Effector memory CD4-positive, alpha-beta T cell (primary cell): ENCODE results near the gene SOX6.

Experiments used
- DNase-seq, 3 donors: peaks; one replicate each; pipeline ENCODE4 v3.0.0-alpha.2; 2020
- H3K27ac ChIP-seq: 2 replicates; pipeline ENCODE4 v1.7.0; 2013; ENCODE audit warnings: mild to moderate bottlenecking, low read length, moderate library complexity; ENCODE audit not compliant: insufficient read depth, poor library complexity, severe bottlenecking
- H3K27me3 ChIP-seq: replicated peaks from 2 replicates; pipeline ENCODE4 v1.7.0; 2013; ENCODE audit warnings: mild to moderate bottlenecking, low read length; ENCODE audit not compliant: insufficient read depth, control insufficient read depth, poor library complexity, severe bottlenecking
- H3K36me3 ChIP-seq: 2 replicates; pipeline ENCODE4 v1.7.0; 2013; ENCODE audit warnings: mild to moderate bottlenecking, low read length, moderate library complexity; ENCODE audit not compliant: control insufficient read depth, insufficient read depth
- H3K4me1 ChIP-seq: 2 replicates; pipeline ENCODE4 v1.7.0; 2013; ENCODE audit warnings: low read length, mild to moderate bottlenecking; ENCODE audit not compliant: control insufficient read depth, insufficient read depth, poor library complexity, severe bottlenecking
- H3K4me3 ChIP-seq: 2 replicates; pipeline ENCODE4 v1.7.0; 2013; ENCODE audit warnings: low read length, low read depth, mild to moderate bottlenecking; ENCODE audit not compliant: insufficient read depth, poor library complexity, severe bottlenecking
- H3K9me3 ChIP-seq: 2 replicates; pipeline ENCODE4 v1.7.0; 2013; ENCODE audit warnings: mild to moderate bottlenecking, low read length, moderate library complexity; ENCODE audit not compliant: control insufficient read depth

The SOX6 gene

GRCh38 chr11:16099343-16099900, 256.9 kb downstream of the SOX6 start:
- no peaks in the 10 kb centered on the region for H3K4me1 ChIP-seq
- DNase-seq, result no peak
- H3K4me3 ChIP-seq, result no peak overlapping the region
- H3K27ac ChIP-seq, result no peak overlapping the region
- H3K27me3 ChIP-seq, result no peaks in the 10 kb centered on the region
- H3K9me3 ChIP-seq, result no peaks in the 10 kb centered on the region
- no peaks in the 10 kb centered on the region for H3K36me3 ChIP-seq

DNA sequence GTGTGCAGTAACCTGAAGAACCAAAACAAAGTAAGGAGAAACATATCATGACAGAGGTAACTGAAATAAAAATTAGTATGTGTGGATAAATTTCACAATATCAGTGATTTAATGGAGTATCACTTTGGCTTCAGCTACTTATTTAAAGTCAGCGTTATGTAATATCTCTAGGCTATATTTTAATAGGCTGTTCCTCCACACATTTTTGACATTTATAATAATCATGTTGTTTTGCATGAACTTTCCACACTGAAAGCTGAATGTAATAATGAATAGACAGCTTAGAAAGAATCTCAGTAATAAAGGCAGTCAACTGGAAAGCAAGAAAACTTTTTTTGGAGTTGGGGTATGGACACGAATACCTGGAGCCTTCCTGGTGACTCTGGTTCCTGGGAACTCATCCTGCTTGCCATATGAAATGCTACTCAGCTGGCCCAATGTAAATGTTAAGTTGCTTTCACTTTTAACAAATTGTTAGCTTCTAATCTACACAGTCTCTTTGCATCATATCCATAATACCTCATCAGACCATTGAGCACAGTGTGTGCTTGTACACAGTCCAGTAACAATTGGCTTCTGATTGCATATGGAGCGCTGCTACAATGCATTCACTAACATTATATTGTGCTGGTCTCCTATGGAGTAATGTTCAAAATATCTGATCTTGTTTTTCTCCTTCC, 257.7 kb downstream of the SOX6 start:
- no peak for DNase-seq
- H3K4me1 ChIP-seq, result no peaks in the 10 kb centered on the region
- no peak overlapping the region for H3K27ac ChIP-seq
- no peaks in the 10 kb centered on the region for H3K9me3 ChIP-seq
- H3K36me3 ChIP-seq, result no peaks in the 10 kb centered on the region
- no peak overlapping the region for H3K4me3 ChIP-seq
- H3K27me3 ChIP-seq, result no peaks in the 10 kb centered on the region

DNA sequence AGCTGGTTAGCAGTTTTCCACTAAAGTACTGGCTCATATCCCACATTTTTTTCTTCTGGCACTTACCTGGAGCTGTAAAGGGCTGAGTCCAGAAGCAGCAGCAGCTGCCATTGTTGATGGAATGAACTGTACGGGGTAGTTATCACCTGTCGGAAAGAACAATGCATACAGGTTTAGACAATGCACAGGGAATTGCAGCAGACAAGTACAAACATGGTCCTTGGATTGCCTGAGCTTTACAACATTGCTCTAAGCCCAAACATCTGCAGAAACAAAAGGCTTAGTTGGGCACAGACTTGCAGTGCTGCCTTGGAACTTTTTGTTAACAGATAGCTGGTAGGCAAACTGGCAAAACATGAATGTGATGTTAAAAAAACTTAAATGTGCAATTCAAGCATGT, 258.8 kb downstream of the SOX6 start:
- no peak for DNase-seq
- Histone ChIP-seq H3K27me3 (no peaks in the 10 kb centered on the region), H3K9me3 (no peaks in the 10 kb centered on the region), H3K36me3 (no peaks in the 10 kb centered on the region), H3K27ac (no peak overlapping the region), H3K4me3 (no peak overlapping the region), H3K4me1 (no peaks in the 10 kb centered on the region)

DNA sequence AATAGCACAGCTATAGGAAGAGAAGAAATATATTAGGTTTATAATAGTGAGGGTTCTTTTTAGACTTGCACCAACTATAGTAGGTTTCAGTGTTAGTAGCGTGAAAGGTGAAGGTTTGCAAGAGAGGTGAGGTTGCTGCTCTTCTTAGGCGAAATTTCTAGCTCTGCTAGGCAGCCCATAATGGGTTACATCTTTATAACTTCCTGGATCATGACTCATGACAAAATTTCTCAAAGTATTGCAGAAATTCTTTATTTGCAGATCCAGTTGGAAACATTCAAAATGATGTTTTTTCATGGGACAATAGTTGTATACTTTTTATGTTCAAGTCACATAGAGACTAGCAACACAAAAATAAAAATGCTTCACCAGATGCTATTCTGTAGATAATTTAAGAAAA, 260.0 kb downstream of the SOX6 start:
- H3K36me3 ChIP-seq, result no peaks in the 10 kb centered on the region
- H3K27ac ChIP-seq, result no peak overlapping the region
- no peaks in the 10 kb centered on the region for H3K27me3 ChIP-seq
- no peak overlapping the region for H3K4me3 ChIP-seq
- DNase-seq, result no peak
- H3K4me1 ChIP-seq, result no peaks in the 10 kb centered on the region
- no peaks in the 10 kb centered on the region for H3K9me3 ChIP-seq

DNA sequence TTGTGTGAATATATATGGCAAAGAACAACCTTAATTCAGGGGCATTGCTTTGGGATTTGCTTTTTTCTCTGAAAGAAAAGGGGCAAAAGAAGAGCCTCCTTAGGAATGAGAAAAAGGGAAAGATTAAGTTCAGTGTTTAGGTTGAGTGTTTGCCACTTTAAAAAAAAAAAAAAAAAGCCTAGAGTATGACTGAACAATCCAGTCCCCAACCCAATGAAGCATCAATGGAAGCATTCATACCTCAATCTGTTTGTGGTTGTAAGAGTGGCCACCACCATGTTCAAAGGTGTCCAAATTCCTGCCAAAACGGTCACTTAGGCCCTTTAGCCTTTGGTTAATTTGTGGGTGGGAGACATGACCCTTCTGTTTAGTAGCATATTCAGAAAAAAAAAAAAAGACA, 260.6 kb downstream of the SOX6 start:
- H3K9me3 ChIP-seq, result no peaks in the 10 kb centered on the region
- no peaks in the 10 kb centered on the region for H3K27me3 ChIP-seq
- no peaks in the 10 kb centered on the region for H3K36me3 ChIP-seq
- no peak overlapping the region for H3K4me3 ChIP-seq
- DNase-seq, result no peak
- no peak overlapping the region for H3K27ac ChIP-seq
- H3K4me1 ChIP-seq, result no peaks in the 10 kb centered on the region

DNA sequence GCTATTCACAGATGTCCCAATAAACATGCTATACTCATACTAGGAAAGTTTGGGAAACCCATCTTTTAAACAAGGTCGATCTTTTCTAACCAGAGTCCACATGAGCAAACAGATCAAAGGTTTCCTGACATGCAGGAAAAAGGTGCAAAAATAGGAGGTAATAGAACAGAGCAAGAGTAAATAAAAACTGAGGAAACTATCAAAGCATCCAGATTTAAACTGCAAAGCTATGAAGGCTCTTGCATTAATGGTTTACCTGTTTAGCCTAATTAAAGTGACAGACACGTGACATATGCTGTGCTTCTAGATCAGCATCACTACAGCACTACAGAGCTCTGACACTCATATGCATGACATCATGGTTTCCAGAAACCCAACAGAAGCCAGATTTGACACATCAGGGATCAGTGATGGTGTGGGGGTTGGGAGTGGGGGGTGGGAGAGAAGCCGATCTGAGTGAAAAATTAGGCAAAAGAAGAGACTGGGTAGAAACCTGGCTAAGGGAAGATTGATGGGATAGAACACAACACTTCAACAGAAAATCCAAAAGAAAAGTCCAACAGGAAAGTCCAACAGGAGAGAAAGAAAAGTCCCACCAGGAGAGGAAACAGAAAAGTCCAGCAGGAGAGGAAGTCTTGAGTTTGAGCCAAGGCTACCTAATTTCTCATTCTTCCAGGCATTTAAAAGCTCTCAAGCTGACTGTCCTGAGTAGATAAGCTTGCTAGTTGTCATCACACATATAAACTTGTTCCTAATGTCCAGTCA, 262.3 kb downstream of the SOX6 start:
- no peaks in the 10 kb centered on the region for H3K27me3 ChIP-seq
- H3K4me1 ChIP-seq, result no peaks in the 10 kb centered on the region
- no peak overlapping the region for H3K4me3 ChIP-seq
- no peaks in the 10 kb centered on the region for H3K36me3 ChIP-seq
- H3K27ac ChIP-seq, result no peak overlapping the region
- no peak for DNase-seq
- H3K9me3 ChIP-seq, result no peaks in the 10 kb centered on the region

- no peak overlapping the region for H3K27ac ChIP-seq
- DNase-seq, result no peak
- no peaks in the 10 kb centered on the region for H3K27me3 ChIP-seq
- H3K36me3 ChIP-seq, result no peaks in the 10 kb centered on the region
- no peak overlapping the region for H3K4me3 ChIP-seq
- no peaks in the 10 kb centered on the region for H3K4me1 ChIP-seq
- no peaks in the 10 kb centered on the region for H3K9me3 ChIP-seq
Observed at GRCh38 chr11:16091862-16092261, 264.5 kb downstream of the SOX6 start.

- no peak for DNase-seq
- H3K27ac ChIP-seq, result no peak overlapping the region
- H3K9me3 ChIP-seq, result no peaks in the 10 kb centered on the region
- H3K4me3 ChIP-seq, result no peak overlapping the region
- H3K4me1 ChIP-seq, result no peaks in the 10 kb centered on the region
- no peaks in the 10 kb centered on the region for H3K27me3 ChIP-seq
- no peaks in the 10 kb centered on the region for H3K36me3 ChIP-seq
Observed at GRCh38 chr11:16089481-16089880, 266.9 kb downstream of the SOX6 start.

DNA sequence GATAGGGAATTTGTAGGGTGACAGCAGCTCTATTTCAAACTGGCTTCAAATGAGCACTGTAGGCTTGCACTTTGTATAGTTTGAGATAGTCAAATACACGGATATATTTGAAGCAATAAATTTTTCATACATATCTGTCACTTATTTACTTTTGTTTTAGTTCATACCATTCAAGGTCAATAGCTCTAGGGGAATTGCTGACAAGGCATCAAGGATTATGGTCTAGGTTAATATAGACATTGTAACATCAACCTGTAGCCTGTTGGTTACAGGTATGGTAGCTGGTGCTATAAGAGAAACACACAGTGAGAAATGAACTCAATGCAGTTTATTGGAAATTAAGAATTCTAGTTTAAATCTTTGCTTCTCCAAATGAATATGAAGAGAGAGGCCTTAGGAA, 267.6 kb downstream of the SOX6 start:
- Histone ChIP-seq H3K27ac (no peak overlapping the region), H3K27me3 (no peaks in the 10 kb centered on the region), H3K4me1 (no peaks in the 10 kb centered on the region), H3K36me3 (no peaks in the 10 kb centered on the region), H3K4me3 (no peak overlapping the region), H3K9me3 (no peaks in the 10 kb centered on the region)
- no peak for DNase-seq

GRCh38 chr11:16087886-16088285, 268.5 kb downstream of the SOX6 start:
- DNase-seq, result no peak
- no peaks in the 10 kb centered on the region for H3K4me1 ChIP-seq
- H3K4me3 ChIP-seq, result no peak overlapping the region
- no peak overlapping the region for H3K27ac ChIP-seq
- H3K9me3 ChIP-seq, result no peaks in the 10 kb centered on the region
- no peaks in the 10 kb centered on the region for H3K36me3 ChIP-seq
- H3K27me3 ChIP-seq, result no peaks in the 10 kb centered on the region
